ENCODE measurements around the gene NEXN. TPM values are rescaled to one million over a fixed set of nuclear protein-coding genes. Genes with fewer than 3 reads are reported as not detected.

NEXN gene
- total RNA-seq, 2 donors from 2014 or later: 13.2 to 14.1 TPM

- WGBS: 89% methylated on average over 4 of the region's 4 CpGs
- Histone ChIP-seq H3K36me3 (no peaks in the 10 kb centered on the region), H3K27ac (no peak overlapping the region), H3K27me3 (replicated peaks; ENCODE audit: insufficient read depth) (no peaks in the 10 kb centered on the region), H3K4me1 (replicated peaks) (no peaks in the 10 kb centered on the region), H3K4me3 (no peak overlapping the region), H3K9me3 (no peaks in the 10 kb centered on the region)
- intact Hi-C loops (cut with DNase I): no loop called here
- TF ChIP-seq, protein P1, sequence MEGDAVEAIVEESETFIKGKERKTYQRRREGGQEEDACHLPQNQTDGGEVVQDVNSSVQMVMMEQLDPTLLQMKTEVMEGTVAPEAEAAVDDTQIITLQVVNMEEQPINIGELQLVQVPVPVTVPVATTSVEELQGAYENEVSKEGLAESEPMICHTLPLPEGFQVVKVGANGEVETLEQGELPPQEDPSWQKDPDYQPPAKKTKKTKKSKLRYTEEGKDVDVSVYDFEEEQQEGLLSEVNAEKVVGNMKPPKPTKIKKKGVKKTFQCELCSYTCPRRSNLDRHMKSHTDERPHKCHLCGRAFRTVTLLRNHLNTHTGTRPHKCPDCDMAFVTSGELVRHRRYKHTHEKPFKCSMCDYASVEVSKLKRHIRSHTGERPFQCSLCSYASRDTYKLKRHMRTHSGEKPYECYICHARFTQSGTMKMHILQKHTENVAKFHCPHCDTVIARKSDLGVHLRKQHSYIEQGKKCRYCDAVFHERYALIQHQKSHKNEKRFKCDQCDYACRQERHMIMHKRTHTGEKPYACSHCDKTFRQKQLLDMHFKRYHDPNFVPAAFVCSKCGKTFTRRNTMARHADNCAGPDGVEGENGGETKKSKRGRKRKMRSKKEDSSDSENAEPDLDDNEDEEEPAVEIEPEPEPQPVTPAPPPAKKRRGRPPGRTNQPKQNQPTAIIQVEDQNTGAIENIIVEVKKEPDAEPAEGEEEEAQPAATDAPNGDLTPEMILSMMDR (IDR thresholded peaks at IDR 0.05): no peak
- no peak for TF ChIP-seq POLR2AphosphoS5 (IDR thresholded peaks at IDR 0.05)
- no peak for TF ChIP-seq POLR2A (IDR thresholded peaks at IDR 0.05)
- no peak for DNase-seq (ENCODE audit: low spot score)
Measured at GRCh38 chr1:77942400-77943140, 54.1 kb downstream of the NEXN start.

DNA sequence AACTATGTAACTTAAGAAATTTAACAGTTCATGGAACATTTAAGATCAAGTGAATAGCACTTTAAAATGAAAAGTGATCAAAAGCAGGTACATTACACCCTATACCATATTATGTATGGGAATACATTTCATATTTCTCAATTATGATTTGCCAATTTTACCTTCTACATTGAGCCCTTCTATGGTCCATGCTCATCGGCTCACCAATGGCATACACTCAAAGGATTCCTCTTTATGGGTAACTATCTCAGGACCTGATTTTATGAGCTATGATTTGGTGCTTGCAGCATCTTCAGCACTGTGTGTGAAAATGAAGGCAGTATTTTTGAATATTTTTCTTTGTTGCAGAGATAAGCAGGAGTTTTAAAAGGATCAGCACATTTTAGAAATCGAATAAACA is 56.9 kb downstream of the NEXN start:
- intact Hi-C loops (cut with DNase I): no loop called here
- H3K36me3 ChIP-seq: no peaks in the 10 kb centered on the region
- DNase-seq (ENCODE audit: low spot score): no peak
- TF ChIP-seq POLR2AphosphoS5 (IDR thresholded peaks at IDR 0.05) (no peak), POLR2A (IDR thresholded peaks at IDR 0.05) (no peak)
- TF ChIP-seq, protein P1 (IDR thresholded peaks at IDR 0.05): no peak
- H3K27ac ChIP-seq: no peak overlapping the region
- H3K4me3 ChIP-seq: no peak overlapping the region
- H3K4me1 ChIP-seq (replicated peaks): no peaks in the 10 kb centered on the region
- 81% methylated on average over 2 of the region's 2 CpGs for WGBS
- no peaks in the 10 kb centered on the region for H3K27me3 ChIP-seq (replicated peaks; ENCODE audit: insufficient read depth)
- H3K9me3 ChIP-seq: no peaks in the 10 kb centered on the region

DNA sequence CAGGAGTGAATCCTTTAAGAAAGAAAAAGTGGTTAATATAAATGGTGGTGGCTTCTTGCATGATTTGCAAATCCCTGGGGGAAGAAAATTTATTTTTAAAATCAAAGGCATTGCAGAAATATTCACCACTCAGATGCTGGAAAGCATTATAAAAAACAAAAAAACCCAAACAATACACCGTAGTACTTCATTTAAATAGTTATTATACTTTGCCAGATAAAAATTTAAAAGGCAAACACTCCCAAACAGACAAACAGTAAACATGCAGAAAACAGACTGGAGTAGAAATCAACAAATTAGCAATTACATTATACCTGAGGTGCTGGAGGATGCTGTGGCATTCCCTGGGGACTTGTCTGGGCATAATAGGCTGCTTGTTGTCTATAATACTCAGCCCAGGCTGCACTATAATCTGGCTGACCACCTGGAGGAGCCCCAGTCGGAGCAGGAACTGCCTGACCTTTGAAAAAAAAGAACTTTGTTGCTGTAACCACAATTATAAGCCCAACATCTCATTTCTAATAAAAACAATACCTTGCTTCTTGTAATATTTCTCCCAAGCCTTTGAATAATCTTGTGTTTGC is 60.5 kb downstream of the NEXN start:
- H3K36me3 ChIP-seq: no peaks in the 10 kb centered on the region
- 42% methylated on average over 2 of the region's 2 CpGs for WGBS
- no peaks in the 10 kb centered on the region for H3K9me3 ChIP-seq
- TF ChIP-seq, protein P1 (IDR thresholded peaks at IDR 0.05): no peak
- TF ChIP-seq POLR2A (IDR thresholded peaks at IDR 0.05) (no peak), POLR2AphosphoS5 (IDR thresholded peaks at IDR 0.05) (no peak)
- H3K27ac ChIP-seq: no peak overlapping the region
- intact Hi-C loops (cut with DNase I): no loop called here
- no peak overlapping the region for H3K4me3 ChIP-seq
- no peaks in the 10 kb centered on the region for H3K27me3 ChIP-seq (replicated peaks; ENCODE audit: insufficient read depth)
- no peak for DNase-seq (ENCODE audit: low spot score)
- H3K4me1 ChIP-seq (replicated peaks): no peaks in the 10 kb centered on the region

GRCh38 chr1:77950873-77951272 is 62.4 kb downstream of the NEXN start:
- no peak overlapping the region for H3K27ac ChIP-seq
- no peaks in the 10 kb centered on the region for H3K9me3 ChIP-seq
- no peaks in the 10 kb centered on the region for H3K4me1 ChIP-seq (replicated peaks)
- H3K4me3 ChIP-seq: no peak overlapping the region
- no peak for DNase-seq (ENCODE audit: low spot score)
- intact Hi-C loops (cut with DNase I): no loop called here
- no peaks in the 10 kb centered on the region for H3K27me3 ChIP-seq (replicated peaks; ENCODE audit: insufficient read depth)
- TF ChIP-seq POLR2AphosphoS5 (IDR thresholded peaks at IDR 0.05) (no peak), POLR2A (IDR thresholded peaks at IDR 0.05) (no peak)
- TF ChIP-seq, protein P1 (IDR thresholded peaks at IDR 0.05): no peak
- H3K36me3 ChIP-seq: peaks cover 0 to 3% of the 10 kb centered on the region in 2 donors

GRCh38 chr1:77951328-77951727 is 62.9 kb downstream of the NEXN start:
- Histone ChIP-seq H3K36me3 (peaks cover 0 to 3% of the 10 kb centered on the region in 2 donors), H3K27ac (no peak overlapping the region), H3K4me3 (no peak overlapping the region), H3K27me3 (replicated peaks; ENCODE audit: insufficient read depth) (no peaks in the 10 kb centered on the region), H3K4me1 (replicated peaks) (no peaks in the 10 kb centered on the region), H3K9me3 (no peaks in the 10 kb centered on the region)
- DNase-seq (ENCODE audit: low spot score): no peak
- intact Hi-C loops (cut with DNase I): no loop called here
- no peak for TF ChIP-seq POLR2AphosphoS5 (IDR thresholded peaks at IDR 0.05)
- TF ChIP-seq, protein P1 (IDR thresholded peaks at IDR 0.05): no peak
- TF ChIP-seq POLR2A (IDR thresholded peaks at IDR 0.05): no peak
- WGBS: 86% methylated on average over 1 of the region's 1 CpG

Measured in prostate gland (tissue), 2 donors.